ENCODE measurements around the gene GUCY1B1. TPM values are rescaled to one million over a fixed set of nuclear protein-coding genes. Genes with fewer than 3 reads are reported as not detected.

Gene GUCY1B1
- total RNA-seq, 4 donors from 2014 or later, result 5.8 to 35.5 (median 8.3) TPM

- DNase-seq (ENCODE audit: low spot score), result no peak
- TF ChIP-seq CTCF (IDR thresholded peaks at IDR 0.05), result no peak
- ATAC-seq (ENCODE audit: low FRiP score), result no peak
These were observed 16.4 kb upstream of the GUCY1B1 start for GRCh38 chr4:155742310-155743015.

- no peak for DNase-seq (ENCODE audit: low spot score)
- no peak for ATAC-seq (ENCODE audit: low FRiP score)
- TF ChIP-seq CTCF (IDR thresholded peaks at IDR 0.05), result no peak
These were observed 12.8 kb upstream of the GUCY1B1 start for GRCh38 chr4:155745984-155746383.

GRCh38 chr4:155748039-155748438 lies 10.8 kb upstream of the GUCY1B1 start:
- TF ChIP-seq CTCF (IDR thresholded peaks at IDR 0.05), result no peak
- no peak for ATAC-seq (ENCODE audit: low FRiP score)

GRCh38 chr4:155749041-155749440 lies 9.8 kb upstream of the GUCY1B1 start:
- ATAC-seq (ENCODE audit: low FRiP score) (no peak), DNase-seq (ENCODE audit: low spot score) (no peak)
- no peak for TF ChIP-seq CTCF (IDR thresholded peaks at IDR 0.05)

More at GRCh38 chr4:155748039-155748438, 10.8 kb upstream of the GUCY1B1 start:
- no peak for DNase-seq (ENCODE audit: low spot score)

GRCh38 chr4:155751569-155751968 lies 7.3 kb upstream of the GUCY1B1 start:
- no peak for ATAC-seq (ENCODE audit: low FRiP score)
- no peak for TF ChIP-seq CTCF (IDR thresholded peaks at IDR 0.05)

GRCh38 chr4:155757745-155758265 lies 1.0 kb upstream of the GUCY1B1 start:
- no peak for TF ChIP-seq CTCF (IDR thresholded peaks at IDR 0.05)
- DNase-seq (ENCODE audit: low spot score) (no peak), ATAC-seq (ENCODE audit: low FRiP score) (no peak)

More at GRCh38 chr4:155751569-155751968, 7.3 kb upstream of the GUCY1B1 start:
- DNase-seq (ENCODE audit: low spot score), result no peak
